Fibroblast of lung (primary cell): Measurements from ENCODE around the gene TNS3.

Experiments used
- CTCF ChIP-seq, 2 donors: IDR thresholded peaks in 1 of 2; conservative IDR thresholded peaks in 1 of 2; 1 replicate in 1 of 2; 2 replicates in 1 of 2; pipeline ENCODE4 v1.5.1; 2011 to 2012; ENCODE audit warnings: low read length in 2 of 2, control low read depth in 1 of 2, inconsistent platforms in 1 of 2, low read depth in 1 of 2, mild to moderate bottlenecking in 1 of 2
- EZH2 ChIP-seq: IDR thresholded peaks from 2 replicates; pipeline ENCODE4 v1.5.1; 2012; ENCODE audit warnings: low read length, control low read depth, mild to moderate bottlenecking; ENCODE audit errors: missing control alignments

GRCh38 chr7:47568547-47568946 lies 13.4 kb downstream of the TNS3 start:
- TF ChIP-seq CTCF (conservative IDR thresholded peaks at IDR 0.05 in 1 of 2, IDR thresholded peaks at IDR 0.05 in 1 of 2; ENCODE audit: low read depth in 1 of 2, low read length in 2 of 2) (no peak), EZH2 (no peak)
